ENCODE results near the gene MPHOSPH9. TPM values are rescaled to one million over a fixed set of nuclear protein-coding genes. Genes with fewer than 3 reads are reported as not detected.
A peak's percentile ranks its signal among the peaks of the same experiment; 100 is the strongest.

Gene MPHOSPH9
- total RNA-seq, 4 donors from 2014 or later: 11.5 to 26.8 (median 14.7) TPM

GRCh38 chr12:123269395-123269892 is 36.5 kb upstream of the MPHOSPH9 start:
- no CpG with 5 or more reads among the region's 32 CpGs for WGBS, 2 donors (ENCODE audit: low coverage in 1 of 2)
- Histone ChIP-seq H3K4me3 (peak overlapping the region; percentile 57 to 80), H3K36me3 (peaks cover 0 to 28% of the 10 kb centered on the region in 2 donors), H3K27me3 (no peaks in the 10 kb centered on the region), H3K4me1 (peaks cover 0 to 42% (median 27%) of the 10 kb centered on the region in 3 donors), H3K9me3 (no peaks in the 10 kb centered on the region), H3K27ac (peak overlapping the region; percentile 51 to 98 (median 82))
- TF ChIP-seq EP300 (IDR thresholded peaks at IDR 0.05) (no peak), CTCF (IDR thresholded peaks at IDR 0.05) (peak in 1 of 4 experiments; percentile 23), POLR2A (IDR thresholded peaks at IDR 0.05) (no peak), POLR2AphosphoS5 (IDR thresholded peaks at IDR 0.05) (no peak)
- peak; percentile 37 for ATAC-seq

- 60 to 61% methylated on average over 7 to 8 of the region's 13 CpGs for WGBS, 2 donors (ENCODE audit: low coverage in 1 of 2)
- Histone ChIP-seq H3K4me1 (peaks cover 0 to 42% (median 27%) of the 10 kb centered on the region in 3 donors), H3K4me3 (peak overlapping the region in 1 of 2 donors; percentile 80), H3K36me3 (peaks cover 0 to 34% of the 10 kb centered on the region in 2 donors), H3K9me3 (no peaks in the 10 kb centered on the region), H3K27me3 (no peaks in the 10 kb centered on the region), H3K27ac (peak overlapping the region in 3 of 4 donors; percentile 81 to 98 (median 84))
- no peak for TF ChIP-seq POLR2AphosphoS5 (IDR thresholded peaks at IDR 0.05)
- TF ChIP-seq CTCF (IDR thresholded peaks at IDR 0.05): no peak
- no peak for TF ChIP-seq EP300 (IDR thresholded peaks at IDR 0.05)
- TF ChIP-seq POLR2A (IDR thresholded peaks at IDR 0.05): no peak
- no peak for ATAC-seq
Observed at GRCh38 chr12:123268850-123269249, 35.9 kb upstream of the MPHOSPH9 start.

- peaks cover 0 to 42% (median 27%) of the 10 kb centered on the region in 3 donors for H3K4me1 ChIP-seq
- H3K27ac ChIP-seq: peak overlapping the region in 3 of 4 donors; percentile 81 to 98 (median 84)
- no peaks in the 10 kb centered on the region for H3K27me3 ChIP-seq
- no CpG with 5 or more reads among the region's 36 CpGs for whole genome bisulfite sequencing, 2 donors (ENCODE audit: low coverage in 1 of 2)
- ATAC-seq: no peak
- no peaks in the 10 kb centered on the region for H3K9me3 ChIP-seq
- H3K36me3 ChIP-seq: peaks cover 0 to 40% of the 10 kb centered on the region in 2 donors
- TF ChIP-seq POLR2A (IDR thresholded peaks at IDR 0.05): no peak
- peak overlapping the region in 1 of 2 donors; percentile 19 for H3K4me3 ChIP-seq
Observed at GRCh38 chr12:123267991-123268843, 35.3 kb upstream of the MPHOSPH9 start.

GRCh38 chr12:123267335-123267920 is 34.5 kb upstream of the MPHOSPH9 start:
- Histone ChIP-seq H3K4me3 (no peak overlapping the region), H3K27ac (peak overlapping the region in 3 of 4 donors; percentile 81 to 98 (median 84)), H3K9me3 (no peaks in the 10 kb centered on the region), H3K27me3 (no peaks in the 10 kb centered on the region), H3K36me3 (peaks cover 0 to 48% of the 10 kb centered on the region in 2 donors), H3K4me1 (peaks cover 0 to 37% (median 27%) of the 10 kb centered on the region in 3 donors)
- ATAC-seq: no peak
- no peak for TF ChIP-seq POLR2A (IDR thresholded peaks at IDR 0.05)
- TF ChIP-seq EP300 (IDR thresholded peaks at IDR 0.05): no peak
- no peak for TF ChIP-seq CTCF (IDR thresholded peaks at IDR 0.05)
- TF ChIP-seq POLR2AphosphoS5 (IDR thresholded peaks at IDR 0.05): no peak
- 100% methylated on average over 2 of the region's 7 CpGs; no CpG with 5 or more reads in 1 of the 2 donors for WGBS, 2 donors (ENCODE audit: low coverage in 1 of 2)

- no peak for TF ChIP-seq POLR2AphosphoS5 (IDR thresholded peaks at IDR 0.05)
- no peak for TF ChIP-seq CTCF (IDR thresholded peaks at IDR 0.05)
- no peak for TF ChIP-seq EP300 (IDR thresholded peaks at IDR 0.05)
- TF ChIP-seq POLR2A (IDR thresholded peaks at IDR 0.05): no peak
- WGBS, 2 donors (ENCODE audit: low coverage in 1 of 2): 87 to 90% methylated on average over 3 of the region's 19 CpGs
- H3K9me3 ChIP-seq: no peaks in the 10 kb centered on the region
- H3K4me3 ChIP-seq: no peak overlapping the region
- no peaks in the 10 kb centered on the region for H3K27me3 ChIP-seq
- peaks cover 0 to 34% (median 27%) of the 10 kb centered on the region in 3 donors for H3K4me1 ChIP-seq
- H3K27ac ChIP-seq: no peak overlapping the region
- peaks cover 0 to 55% of the 10 kb centered on the region in 2 donors for H3K36me3 ChIP-seq
- no peak for ATAC-seq
Observed at GRCh38 chr12:123266679-123267277, 33.8 kb upstream of the MPHOSPH9 start.

Data from gastroesophageal sphincter (tissue), 4 donors.